Nucleus accumbens (tissue), 56 donors: ENCODE data around the gene SELENOT.

Source experiments
- DNase-seq, 56 donors: peaks; one replicate each; lab custom pipeline; 2025; lab: John Stamatoyannopoulos, UW

Gene SELENOT

DNA sequence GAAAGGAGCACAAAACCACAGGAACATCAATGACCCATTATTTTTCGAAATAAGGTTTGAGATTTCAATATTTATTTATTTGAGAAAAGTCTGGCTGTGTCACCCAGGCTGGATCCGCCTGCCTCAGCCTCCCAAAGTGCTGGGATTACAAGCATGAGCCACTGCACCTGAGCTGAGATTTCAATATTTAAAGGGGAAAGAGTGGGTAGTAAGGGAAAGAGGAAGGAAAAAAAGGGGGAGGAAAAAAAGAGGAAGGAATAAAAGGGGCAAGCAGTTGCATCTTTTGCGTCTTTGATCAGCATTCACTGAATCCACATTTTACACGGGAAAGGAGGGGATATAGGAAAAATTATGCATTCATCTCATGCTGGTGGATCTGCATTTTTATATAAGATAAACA, 53.2 kb downstream of the SELENOT start:
- no peak for DNase-seq

DNA sequence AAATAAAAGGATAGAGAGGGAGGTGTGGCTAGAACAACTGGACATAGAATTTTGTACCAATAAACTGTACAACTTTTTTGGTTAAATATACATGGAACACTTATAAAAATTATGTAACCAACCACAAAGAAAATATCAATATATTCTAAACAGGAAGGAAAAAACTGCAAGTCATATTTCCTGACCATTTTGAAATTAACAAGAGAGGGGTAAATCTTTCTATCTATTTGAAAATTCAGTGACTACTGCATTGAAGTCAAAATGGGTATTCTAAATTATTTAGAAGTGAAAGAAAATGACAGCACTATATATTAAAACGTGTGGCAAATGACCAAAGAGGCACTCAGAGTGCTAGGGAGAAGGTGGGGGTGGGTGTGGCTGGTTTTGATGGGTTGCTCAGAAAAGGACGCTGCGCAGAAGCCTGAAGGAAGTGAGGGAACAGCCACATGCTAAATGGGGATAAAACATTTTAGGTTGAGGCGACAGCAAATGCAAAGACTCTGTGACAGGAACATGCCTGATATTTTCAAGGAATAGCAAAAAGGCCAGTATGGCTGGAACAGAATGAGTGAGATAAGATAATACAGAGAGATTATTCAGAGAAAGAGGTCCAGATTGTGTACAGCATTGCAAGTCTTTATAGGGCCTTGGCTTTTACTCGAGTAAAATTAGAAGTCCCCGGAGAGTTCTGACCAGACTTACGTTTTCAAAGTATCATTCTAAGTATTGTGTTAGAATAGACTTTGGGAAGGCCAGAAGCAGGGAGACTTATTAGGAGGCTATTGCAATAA, 59.5 kb downstream of the SELENOT start:
- DNase-seq = no peak

- no peak for DNase-seq
These were observed 60.3 kb downstream of the SELENOT start for GRCh38 chr3:150663461-150663860.

DNA sequence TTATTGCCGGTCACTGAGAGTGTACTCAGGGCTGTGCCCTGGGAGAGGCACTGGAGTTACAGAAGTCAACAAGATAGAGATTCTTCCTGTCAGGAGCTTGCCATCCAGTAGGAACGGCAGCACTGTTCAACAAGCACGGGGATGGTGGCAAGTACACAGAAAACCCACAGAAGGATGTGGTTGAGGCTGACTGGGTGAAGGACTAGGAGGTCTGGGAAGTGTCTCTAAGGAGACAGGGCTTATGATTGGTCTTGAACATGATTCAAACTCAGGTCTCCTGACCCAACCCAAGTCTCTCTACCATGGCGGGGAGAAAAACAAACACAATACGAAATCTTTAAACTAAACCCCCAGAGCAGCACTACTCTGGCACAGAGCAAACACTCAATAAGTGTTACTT, 63.0 kb downstream of the SELENOT start:
- no peak for DNase-seq

DNA sequence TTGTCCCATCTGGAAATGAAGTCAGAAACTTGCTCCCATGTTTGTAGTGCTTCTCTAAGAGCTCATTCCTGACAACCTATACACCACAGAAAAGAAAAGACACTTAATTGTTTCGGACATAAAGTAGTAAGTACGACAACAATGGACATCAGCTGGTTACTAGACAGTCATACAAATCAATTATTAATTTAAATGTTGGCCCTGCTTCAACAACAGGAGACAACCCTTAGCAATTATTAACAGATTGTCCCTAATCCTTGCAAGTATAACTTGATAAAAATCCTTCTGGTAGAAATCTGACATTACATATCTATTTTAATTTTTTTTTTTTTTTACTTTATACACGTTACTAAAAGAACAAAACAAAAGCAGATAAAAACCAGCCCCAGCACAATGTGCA, 70.8 kb downstream of the SELENOT start:
- no peak for DNase-seq

DNA sequence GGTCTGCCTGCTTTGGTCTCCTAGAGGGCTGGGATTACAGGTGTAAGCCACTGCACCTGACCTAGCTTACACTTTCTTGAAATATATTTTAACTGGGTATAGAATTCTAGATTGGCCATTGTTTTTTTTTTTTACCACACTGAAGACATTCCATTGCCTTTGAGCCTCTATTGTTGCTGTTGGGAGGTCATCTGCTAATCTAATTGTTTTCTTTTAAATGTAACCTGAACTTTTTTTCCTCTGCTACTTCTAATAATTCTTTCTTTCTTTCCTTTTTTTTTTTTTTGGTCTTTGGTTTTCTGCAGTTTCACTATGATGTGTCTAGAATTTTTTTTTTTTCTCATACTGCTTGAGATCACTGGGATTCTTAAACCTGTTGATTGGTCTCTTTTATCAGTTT, 72.5 kb downstream of the SELENOT start:
- DNase-seq = no peak
